ENCODE data around the gene POLR2A.
"Not testable (repeated sequence)": the region's sequence is repeated elsewhere in the genome, so short reads cannot be mapped to it uniquely, and the experiment has no call there.

The POLR2A gene

DNA sequence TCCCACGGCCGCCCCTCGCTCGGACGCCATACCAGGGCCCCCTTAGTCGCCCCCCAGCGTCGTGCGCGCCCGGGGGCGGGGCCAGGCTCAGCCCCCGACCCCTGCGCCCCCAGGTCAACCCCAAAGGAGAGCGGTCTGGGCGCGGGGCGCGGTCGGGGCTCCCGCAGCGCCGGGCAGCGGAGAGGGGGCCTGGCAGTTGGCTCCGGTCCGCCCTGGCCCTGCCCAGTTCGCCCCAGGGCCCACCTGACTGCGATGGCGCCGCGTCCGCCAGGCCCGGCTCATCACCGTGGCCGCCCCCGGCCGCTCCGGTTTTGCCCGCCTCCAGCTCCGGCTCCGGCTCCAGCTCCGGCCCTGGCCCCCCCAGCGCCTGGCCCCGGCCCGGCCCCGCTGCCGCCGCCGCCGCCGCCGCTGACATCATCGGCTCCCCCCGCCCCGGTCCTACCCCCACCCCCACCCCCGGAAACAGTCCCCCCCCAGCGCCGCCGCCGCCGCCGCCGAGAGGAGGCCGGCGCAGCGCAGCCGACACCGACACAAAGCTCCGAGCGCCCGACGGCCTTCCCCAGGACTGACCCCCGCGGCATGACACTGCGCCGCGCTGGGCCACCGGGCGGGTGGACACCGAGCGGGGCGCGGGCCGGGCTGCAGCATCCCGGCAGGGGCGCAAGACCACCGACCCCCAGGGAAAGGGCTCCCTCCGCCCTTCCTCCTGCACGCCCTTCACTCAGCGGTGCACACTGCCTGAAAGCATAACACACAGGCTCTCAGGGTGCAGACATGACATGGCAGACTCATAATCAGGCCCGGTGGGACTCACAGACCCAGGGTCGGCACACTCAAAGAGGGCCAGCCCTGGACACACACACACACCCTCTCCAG, 4.7 kb upstream of the POLR2A start, which contains the start of gene ZBTB4:
Gene ZBTB4 (minus strand): TSS at position 419 of the 876 bp plus-strand sequence. CDS start 12,830 bp downstream, outside the sequence.
- DNase-seq: peak; percentile 77

DNA sequence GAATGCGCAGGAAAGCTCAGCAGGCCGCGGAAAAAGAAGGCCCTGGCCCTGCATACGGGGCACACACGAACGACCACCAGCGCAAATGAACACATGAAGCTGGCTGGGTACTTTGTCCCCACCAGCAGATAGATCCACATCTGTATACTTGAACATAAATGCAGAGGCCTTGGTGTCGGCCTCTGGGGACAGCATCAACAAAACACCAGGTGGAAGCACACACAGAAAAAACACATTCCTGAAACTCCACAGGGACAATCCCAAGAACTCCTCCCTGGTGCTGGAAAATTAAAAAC, 4.1 kb upstream of the POLR2A start:
- DNase-seq: no peak

DNA sequence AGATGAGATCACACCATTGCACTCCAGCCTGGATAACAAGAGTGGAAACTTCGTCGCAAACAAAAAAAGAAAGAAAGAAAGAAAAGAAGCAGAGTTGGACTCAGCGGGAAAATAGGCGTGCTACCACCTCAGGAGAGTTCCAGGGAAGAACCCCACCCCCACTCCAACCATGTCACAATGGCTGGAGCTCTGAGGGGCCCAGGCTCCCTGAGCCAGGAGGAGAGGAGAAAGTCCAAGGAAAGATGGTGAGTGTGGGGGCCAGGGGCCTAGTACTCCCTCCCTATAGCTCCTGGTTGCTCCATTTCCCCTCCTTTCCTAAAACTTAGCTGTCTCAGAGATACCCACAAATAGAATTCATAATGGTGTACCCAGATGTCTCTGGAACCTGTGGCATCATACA, 2.9 kb upstream of the POLR2A start, which contains the start of gene SLC35G6:
Gene SLC35G6 (plus strand): TSS at position 172 of the 400 bp plus-strand sequence. CDS start 71 bp downstream, at position 243.
- not testable (repeated sequence) for DNase-seq

DNA sequence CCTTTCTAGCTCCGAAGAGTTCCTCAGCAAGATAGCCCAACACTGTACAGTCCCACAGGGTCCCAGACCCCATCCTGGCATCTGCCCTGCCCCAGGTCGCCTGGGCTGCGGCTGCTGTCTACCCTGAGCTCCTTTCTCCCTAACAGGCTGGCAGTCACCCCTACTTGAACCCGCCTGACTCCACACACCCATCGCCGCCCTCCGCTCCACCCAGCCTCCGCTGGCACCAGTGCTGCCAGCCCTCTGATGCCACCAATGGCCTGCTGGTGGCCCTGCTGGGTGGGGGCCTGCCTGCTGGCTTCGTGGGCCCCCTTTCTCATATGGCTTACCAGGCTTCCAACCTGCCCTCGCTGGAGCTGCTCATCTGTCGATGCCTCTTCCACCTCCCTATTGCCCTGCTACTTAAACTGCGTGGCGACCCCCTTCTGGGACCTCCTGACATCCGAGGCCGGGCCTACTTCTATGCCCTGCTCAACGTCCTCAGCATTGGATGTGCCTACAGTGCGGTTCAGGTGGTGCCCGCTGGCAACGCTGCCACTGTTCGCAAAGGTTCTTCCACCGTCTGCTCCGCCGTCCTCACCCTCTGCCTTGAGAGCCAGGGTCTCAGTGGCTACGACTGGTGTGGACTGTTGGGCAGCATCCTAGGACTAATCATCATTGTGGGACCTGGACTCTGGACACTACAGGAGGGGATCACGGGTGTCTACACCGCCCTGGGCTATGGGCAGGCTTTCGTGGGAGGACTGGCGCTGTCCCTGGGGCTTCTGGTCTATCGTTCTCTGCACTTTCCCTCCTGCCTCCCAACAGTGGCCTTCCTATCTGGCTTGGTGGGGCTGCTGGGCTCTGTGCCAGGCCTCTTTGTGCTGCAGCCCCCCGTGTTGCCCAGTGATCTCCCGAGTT, 2.1 kb upstream of the POLR2A start:
- not testable (repeated sequence) for DNase-seq

GRCh38 chr17:7482742-7483088, 1.5 kb upstream of the POLR2A start:
- DNase-seq: not testable (repeated sequence)

GRCh38 chr17:7483255-7484066, 705 bp upstream of the POLR2A start:
- DNase-seq: peak; percentile 99

DNA sequence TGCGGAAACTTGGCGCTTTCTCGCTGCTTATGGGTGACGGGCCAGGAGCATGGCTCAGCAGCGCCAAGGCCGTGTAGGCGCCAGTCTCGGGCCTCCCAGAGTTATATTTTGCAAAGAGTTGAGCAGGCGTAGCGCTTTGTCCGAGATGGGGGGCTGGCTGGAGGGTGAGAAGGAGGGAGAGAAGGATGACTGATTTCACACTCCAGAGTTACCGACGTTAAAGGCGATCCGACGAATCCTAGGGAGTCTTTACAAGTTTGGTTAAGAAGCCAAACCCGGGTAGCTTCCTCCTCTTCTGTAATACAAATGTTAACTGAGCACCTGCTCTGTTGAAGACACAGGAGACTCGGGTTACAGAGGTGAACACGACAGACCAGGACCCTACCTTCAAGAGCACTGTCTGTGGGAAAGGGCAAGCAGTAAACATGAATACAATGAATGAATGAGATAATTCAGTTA, 782 bp downstream of the POLR2A start:
- no peak for DNase-seq

- DNase-seq: peak; percentile 57
Measured at GRCh38 chr17:7486181-7486580, 2.0 kb downstream of the POLR2A start.

GRCh38 chr17:7490144-7490543, 6.0 kb downstream of the POLR2A start:
- no peak for DNase-seq

DNA sequence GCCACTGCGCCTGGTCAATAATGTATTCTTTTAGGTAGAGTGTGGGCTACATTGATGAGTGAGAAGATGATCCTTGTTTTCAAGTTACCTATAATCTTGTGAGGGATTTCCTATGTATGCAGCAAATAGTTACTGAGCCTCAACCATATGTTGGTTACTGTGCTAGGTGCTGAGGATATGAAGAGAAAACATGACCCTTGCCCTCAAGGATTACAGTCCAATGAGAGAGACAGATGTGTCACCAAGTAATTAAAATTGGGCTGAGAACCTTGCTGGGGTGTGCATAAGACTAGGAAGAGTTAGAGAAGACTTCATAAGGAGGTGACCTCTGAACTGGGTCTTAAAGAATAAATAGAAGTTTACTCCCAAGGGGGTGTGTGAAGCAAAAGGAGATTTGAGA, 7.4 kb downstream of the POLR2A start:
- DNase-seq: no peak

- no peak for DNase-seq
Measured at GRCh38 chr17:7493941-7494340, 9.8 kb downstream of the POLR2A start.

DNA sequence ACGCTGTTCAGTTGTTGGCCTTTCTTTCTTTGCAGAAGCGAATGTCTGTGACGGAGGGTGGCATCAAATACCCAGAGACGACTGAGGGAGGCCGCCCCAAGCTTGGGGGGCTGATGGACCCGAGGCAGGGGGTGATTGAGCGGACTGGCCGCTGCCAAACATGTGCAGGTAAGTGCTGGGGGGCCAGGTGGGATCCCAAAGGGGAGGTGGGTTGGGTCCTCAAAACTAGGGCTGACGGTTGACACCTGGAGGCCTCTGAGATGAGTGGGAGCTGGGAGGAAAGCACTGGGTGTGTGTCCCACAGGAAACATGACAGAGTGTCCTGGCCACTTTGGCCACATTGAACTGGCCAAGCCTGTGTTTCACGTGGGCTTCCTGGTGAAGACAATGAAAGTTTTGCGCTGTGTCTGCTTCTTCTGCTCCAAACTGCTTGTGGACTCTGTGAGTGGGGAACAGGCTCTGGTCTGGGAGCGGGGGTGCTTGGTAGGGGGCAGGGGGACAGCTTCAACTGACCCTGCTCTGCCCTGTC, 11.8 kb downstream of the POLR2A start:
- DNase-seq: no peak

DNA sequence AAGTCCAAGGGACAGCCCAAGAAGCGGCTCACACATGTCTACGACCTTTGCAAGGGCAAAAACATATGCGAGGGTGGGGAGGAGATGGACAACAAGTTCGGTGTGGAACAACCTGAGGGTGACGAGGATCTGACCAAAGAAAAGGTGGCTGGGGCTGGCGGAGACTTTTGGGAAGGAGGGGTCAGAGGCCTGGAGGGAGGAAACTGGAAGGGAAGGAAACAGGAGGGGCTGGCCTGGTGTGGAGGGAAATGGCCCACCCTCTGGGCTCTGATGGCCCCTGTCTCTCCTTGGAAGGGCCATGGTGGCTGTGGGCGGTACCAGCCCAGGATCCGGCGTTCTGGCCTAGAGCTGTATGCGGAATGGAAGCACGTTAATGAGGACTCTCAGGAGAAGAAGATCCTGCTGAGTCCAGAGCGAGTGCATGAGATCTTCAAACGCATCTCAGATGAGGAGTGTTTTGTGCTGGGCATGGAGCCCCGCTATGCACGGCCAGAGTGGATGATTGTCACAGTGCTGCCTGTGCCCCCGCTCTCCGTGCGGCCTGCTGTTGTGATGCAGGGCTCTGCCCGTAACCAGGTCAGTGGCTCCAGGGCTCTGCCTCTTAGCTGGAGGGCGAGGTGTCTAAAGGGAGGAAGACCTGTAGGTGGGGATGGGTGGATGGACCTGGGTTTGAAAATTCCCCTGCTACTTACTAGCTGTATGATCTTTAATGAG, 12.5 kb downstream of the POLR2A start:
- no peak for DNase-seq

GRCh38 chr17:7497228-7497627, 13.1 kb downstream of the POLR2A start:
- no peak for DNase-seq

GRCh38 chr17:7497636-7498035, 13.5 kb downstream of the POLR2A start:
- DNase-seq: no peak

DNA sequence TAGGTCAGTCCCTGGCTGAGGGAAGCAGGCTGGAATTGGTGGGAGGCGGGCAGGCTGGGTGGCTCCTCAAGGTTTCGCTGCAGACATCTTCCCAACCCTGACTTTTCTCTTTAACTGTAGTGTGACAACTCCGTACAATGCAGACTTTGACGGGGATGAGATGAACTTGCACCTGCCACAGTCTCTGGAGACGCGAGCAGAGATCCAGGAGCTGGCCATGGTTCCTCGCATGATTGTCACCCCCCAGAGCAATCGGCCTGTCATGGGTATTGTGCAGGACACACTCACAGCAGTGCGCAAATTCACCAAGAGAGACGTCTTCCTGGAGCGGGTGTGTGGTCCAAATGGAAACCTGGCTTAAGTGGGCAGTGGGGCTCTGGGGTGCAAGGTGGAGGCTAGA, 15.0 kb downstream of the POLR2A start:
- no peak for DNase-seq

DNA sequence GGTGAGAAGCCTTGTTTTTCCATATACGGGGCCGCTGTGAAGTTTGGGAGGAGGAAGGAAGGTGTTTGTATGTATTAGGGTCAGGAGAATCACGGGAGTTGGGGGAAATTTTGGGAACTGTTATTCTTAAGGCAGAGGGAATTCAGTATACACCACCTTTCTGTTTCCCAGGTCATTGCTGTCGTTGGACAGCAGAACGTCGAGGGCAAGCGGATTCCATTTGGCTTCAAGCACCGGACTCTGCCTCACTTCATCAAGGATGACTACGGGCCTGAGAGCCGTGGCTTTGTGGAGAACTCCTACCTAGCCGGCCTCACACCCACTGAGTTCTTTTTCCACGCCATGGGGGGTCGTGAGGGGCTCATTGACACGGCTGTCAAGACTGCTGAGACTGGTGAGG, 17.6 kb downstream of the POLR2A start:
- no peak for DNase-seq

GRCh38 chr17:7502171-7502847, 18.1 kb downstream of the POLR2A start:
- DNase-seq: no peak

- no peak for DNase-seq
Measured at GRCh38 chr17:7502987-7503386, 18.8 kb downstream of the POLR2A start.

DNA sequence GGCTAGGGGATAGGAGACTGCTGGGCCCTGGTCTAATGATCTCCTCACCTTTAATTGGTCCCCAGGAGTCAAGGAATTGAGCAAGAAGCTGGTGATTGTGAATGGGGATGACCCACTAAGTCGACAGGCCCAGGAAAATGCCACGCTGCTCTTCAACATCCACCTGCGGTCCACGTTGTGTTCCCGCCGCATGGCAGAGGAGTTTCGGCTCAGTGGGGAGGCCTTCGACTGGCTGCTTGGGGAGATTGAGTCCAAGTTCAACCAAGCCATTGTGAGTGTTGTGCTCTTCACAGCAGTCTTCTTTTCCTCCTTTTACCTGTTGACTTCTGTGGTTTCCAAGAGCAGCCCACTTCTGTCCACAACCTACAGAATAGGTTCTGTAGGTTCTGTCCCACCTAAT, 19.4 kb downstream of the POLR2A start:
- DNase-seq: no peak

- no peak for DNase-seq
Measured at GRCh38 chr17:7508145-7508544, 24.0 kb downstream of the POLR2A start.

All from OCI-M1 (cell line).